ENCODE results near the gene MYRF.

DNA sequence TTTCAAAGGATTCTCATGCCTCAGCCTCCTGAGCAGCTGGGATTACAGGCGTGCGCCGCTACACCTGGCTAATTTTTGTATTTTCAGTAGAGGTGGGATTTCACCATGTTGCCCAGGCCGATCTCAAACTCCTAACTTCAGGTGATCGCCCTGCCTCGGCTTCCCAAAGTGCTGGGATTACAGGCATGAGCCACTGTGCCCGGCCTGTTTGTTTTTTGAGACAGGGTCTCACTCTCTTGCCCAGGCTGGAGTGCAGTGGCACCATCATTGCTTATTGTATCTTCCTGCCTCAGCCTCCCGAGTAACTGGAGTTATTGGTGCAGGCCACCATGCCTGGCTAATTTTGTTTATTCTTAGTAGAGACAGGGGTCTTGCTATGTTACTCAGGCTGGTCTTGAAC, 83.8 kb downstream of the MYRF start:
- TF ChIP-seq EP300 (IDR thresholded peaks at IDR 0.05), result no peak
- TF ChIP-seq POLR2A (IDR thresholded peaks at IDR 0.05), result no peak
- TF ChIP-seq, protein P1, sequence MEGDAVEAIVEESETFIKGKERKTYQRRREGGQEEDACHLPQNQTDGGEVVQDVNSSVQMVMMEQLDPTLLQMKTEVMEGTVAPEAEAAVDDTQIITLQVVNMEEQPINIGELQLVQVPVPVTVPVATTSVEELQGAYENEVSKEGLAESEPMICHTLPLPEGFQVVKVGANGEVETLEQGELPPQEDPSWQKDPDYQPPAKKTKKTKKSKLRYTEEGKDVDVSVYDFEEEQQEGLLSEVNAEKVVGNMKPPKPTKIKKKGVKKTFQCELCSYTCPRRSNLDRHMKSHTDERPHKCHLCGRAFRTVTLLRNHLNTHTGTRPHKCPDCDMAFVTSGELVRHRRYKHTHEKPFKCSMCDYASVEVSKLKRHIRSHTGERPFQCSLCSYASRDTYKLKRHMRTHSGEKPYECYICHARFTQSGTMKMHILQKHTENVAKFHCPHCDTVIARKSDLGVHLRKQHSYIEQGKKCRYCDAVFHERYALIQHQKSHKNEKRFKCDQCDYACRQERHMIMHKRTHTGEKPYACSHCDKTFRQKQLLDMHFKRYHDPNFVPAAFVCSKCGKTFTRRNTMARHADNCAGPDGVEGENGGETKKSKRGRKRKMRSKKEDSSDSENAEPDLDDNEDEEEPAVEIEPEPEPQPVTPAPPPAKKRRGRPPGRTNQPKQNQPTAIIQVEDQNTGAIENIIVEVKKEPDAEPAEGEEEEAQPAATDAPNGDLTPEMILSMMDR (IDR thresholded peaks at IDR 0.05), result no peak

Data from stomach (tissue), 4 donors.